Panc1 (cell line): Measurements from ENCODE around the gene FTSJ1. TPM values are rescaled to one million over a fixed set of nuclear protein-coding genes. Genes with fewer than 3 reads are reported as not detected.

Experiments used
- ATAC-seq: fragments of 200-7000 bp; cut with Tn5 transposase; 2 replicates; pipeline ENCODE4 v1.9.1; 2020; ENCODE audit warnings: mild to moderate bottlenecking, moderate library complexity
- BruUV-seq: library from RNA; stranded (reverse); fragments of 400-500 nt; replicated peaks from 2 replicates; lab custom pipeline; 2021; lab: Mats Ljungman, UMichigan
- CTCF ChIA-PET: fragments of 300-600 bp; sonication (Branson Sonifier 250); formaldehyde crosslinking; loops from one replicate; lab custom pipeline; 2022; ENCODE audit warnings: antibody characterized with exemption; lab: Charles Lee
- POLR2A ChIA-PET: fragments of 300-600 bp; sonication (Branson Sonifier 250); formaldehyde crosslinking; loops from one replicate; lab custom pipeline; 2022; ENCODE audit warnings: antibody characterized with exemption; lab: Charles Lee
- DNase-seq: peaks from one replicate; pipeline ENCODE4 v3.0.0-alpha.2; 2010; ENCODE audit warnings: low read depth, low spot score
- H3K27ac ChIP-seq: 2 replicates; pipeline ENCODE4 v1.5.1; 2011; ENCODE audit warnings: mild to moderate bottlenecking, low read length, inconsistent platforms
- H3K27me3 ChIP-seq: fragments of 200-500 bp; sonication (Bioruptor generic); 2 replicates; pipeline ENCODE4 v1.6.0; 2014; ENCODE audit warnings: low read length, inconsistent platforms; ENCODE audit not compliant: control insufficient read depth, insufficient read depth
- H3K36me3 ChIP-seq: fragments of 200-500 bp; sonication (Bioruptor generic); 2 replicates; pipeline ENCODE4 v1.5.1; 2014; ENCODE audit warnings: inconsistent platforms, mild to moderate bottlenecking, low read length, moderate library complexity; ENCODE audit not compliant: control insufficient read depth, insufficient read depth
- H3K4me1 ChIP-seq: 2 replicates; pipeline ENCODE4 v1.5.1; 2011; ENCODE audit warnings: inconsistent platforms, mild to moderate bottlenecking, low read length, moderate library complexity; ENCODE audit not compliant: control insufficient read depth, insufficient read depth
- H3K4me3 ChIP-seq, 2 experiments: 2 replicates each; pipeline ENCODE4 v1.5.1; 2011 to 2012; ENCODE audit warnings: low read depth in 2 of 2, low read length in 2 of 2, mild to moderate bottlenecking in 2 of 2, inconsistent platforms in 1 of 2, moderate library complexity in 1 of 2
- H3K9me3 ChIP-seq: fragments of 200-500 bp; sonication (Bioruptor generic); 2 replicates; pipeline ENCODE4 v1.5.1; 2014; ENCODE audit warnings: low read depth, mild to moderate bottlenecking, inconsistent platforms, low read length, moderate library complexity; ENCODE audit not compliant: control insufficient read depth, insufficient read depth
- CTCF ChIP-seq: fragments of 450-650 bp; IDR thresholded peaks from 2 replicates; pipeline ENCODE4 v1.5.1; 2017; ENCODE audit warnings: mild to moderate bottlenecking
- POLR2AphosphoS5 ChIP-seq: IDR thresholded peaks from 2 replicates; pipeline ENCODE4 v1.6.1; 2012; ENCODE audit warnings: mild to moderate bottlenecking, low read depth, low read length, moderate library complexity
- REST ChIP-seq, 2 experiments: IDR thresholded peaks; 2 replicates each; pipeline ENCODE4 v1.6.1; 2011 to 2012; ENCODE audit warnings: low read depth in 2 of 2, control low read depth in 1 of 2, low read length in 1 of 2, mild to moderate bottlenecking in 1 of 2, moderate library complexity in 1 of 2; ENCODE audit not compliant: insufficient read depth in 1 of 2
- SIN3A ChIP-seq: IDR thresholded peaks from 2 replicates; pipeline ENCODE4 v1.6.1; 2012; ENCODE audit warnings: low read depth, mild to moderate bottlenecking, low read length, moderate library complexity, borderline replicate concordance; ENCODE audit not compliant: insufficient read depth
- TCF7L2 ChIP-seq: IDR thresholded peaks from 2 replicates; pipeline ENCODE4 v1.6.1; 2011; ENCODE audit warnings: mild to moderate bottlenecking, low read depth, low read length, inconsistent platforms
- in situ Hi-C: cut with HindIII; loops from 2 replicates; pipeline ENCODE4 v1.10.0; 2016; ENCODE audit warnings: low sequenced_read_pairs, low pct_unique_long_range_greater_than_20kb
- intact Hi-C: fragments of 100-400 bp; cut with micrococcal nuclease; formaldehyde crosslinking; loops from one replicate; pipeline ENCODE4 v1.10.0; 2022; ENCODE audit not compliant: unreplicated experiment
- total RNA-seq: library from RNA; stranded (reverse); gene quantifications from one replicate; pipeline ENCODE4 v1.2.1, GENCODE V29; 2021; ENCODE audit not compliant: unreplicated experiment

Gene FTSJ1
- total RNA-seq, 1 experiment from 2014 or later: 43.1 TPM

- Histone ChIP-seq H3K4me3 (peak overlapping the region; percentile 78 to 82), H3K27ac (peak overlapping the region; percentile 93), H3K36me3 (no peaks in the 10 kb centered on the region; the same call in 1 of the 2 replicates), H3K27me3 (no peaks in the 10 kb centered on the region), H3K4me1 (no peaks in the 10 kb centered on the region; the same call in 1 of the 2 replicates), H3K9me3 (no peaks in the 10 kb centered on the region)
- intact Hi-C loops (no loop called here), in situ Hi-C loops (no loop called here)
- ATAC-seq (no peak), DNase-seq (no peak)
- TF ChIP-seq POLR2AphosphoS5 (no peak), SIN3A (no peak), TCF7L2 (no peak), CTCF (no peak), REST (IDR thresholded peaks at IDR 0.05; ENCODE audit: insufficient read depth in 1 of 2, low read depth in 2 of 2, low read length in 1 of 2) (no peak)
- BruUV-seq: no TSS peak
- POLR2A ChIA-PET: no interaction called here
- CTCF ChIA-PET: no interaction called here
Measured at GRCh38 chrX:48520976-48521352, 45.0 kb downstream of the FTSJ1 start.

GRCh38 chrX:48521353-48522243, 45.6 kb downstream of the FTSJ1 start, which contains the start of gene EBP:
TSS of gene EBP (plus strand) at chrX:48521808. CDS start at chrX:48523772, 1,964 bp downstream.
- peak within 1 kb of the TSS; percentile 78 to 82 for H3K4me3 ChIP-seq
- peak; percentile 58 for DNase-seq
- H3K27me3 ChIP-seq: no peaks in the 10 kb centered on the region
- no TSS peak for BruUV-seq
- peak; percentile 99 for ATAC-seq
- TF ChIP-seq CTCF (no peak), SIN3A (0 out of 2 replicates have a peak, but pooled peaks have one; percentile 66), POLR2AphosphoS5 (peak; percentile 63; the same call in 1 of the 2 replicates), REST (IDR thresholded peaks at IDR 0.05; ENCODE audit: insufficient read depth in 1 of 2, low read depth in 2 of 2, low read length in 1 of 2) (no peak), TCF7L2 (no peak)
- H3K4me1 ChIP-seq: no peaks in the 10 kb centered on the region; the same call in 1 of the 2 replicates
- peak within 1 kb of the TSS; percentile 93 for H3K27ac ChIP-seq
- intact Hi-C loops (no loop called here), in situ Hi-C loops (no loop called here)
- no peaks in the 10 kb centered on the region for H3K9me3 ChIP-seq
- POLR2A ChIA-PET: interaction anchor here (0.7 kb wide), 1 partner anchor 52 kb away, joined by 13 read pairs; the partner anchor contains the start of gene RBM3
- CTCF ChIA-PET: no interaction called here
- no peaks in the 10 kb centered on the region; the same call in 1 of the 2 replicates for H3K36me3 ChIP-seq
